Cerebellar cortex (tissue), 1 donor: ENCODE data around the gene MRPS18C.
"Not testable (repeated sequence)": the region's sequence is repeated elsewhere in the genome, so short reads cannot be mapped to it uniquely, and the experiment has no call there.

Experiments used
- DNase-seq: peaks from one replicate; pipeline ENCODE4 v3.0.0-alpha.2; 2015; ENCODE audit warnings: low spot score

Gene MRPS18C

DNA sequence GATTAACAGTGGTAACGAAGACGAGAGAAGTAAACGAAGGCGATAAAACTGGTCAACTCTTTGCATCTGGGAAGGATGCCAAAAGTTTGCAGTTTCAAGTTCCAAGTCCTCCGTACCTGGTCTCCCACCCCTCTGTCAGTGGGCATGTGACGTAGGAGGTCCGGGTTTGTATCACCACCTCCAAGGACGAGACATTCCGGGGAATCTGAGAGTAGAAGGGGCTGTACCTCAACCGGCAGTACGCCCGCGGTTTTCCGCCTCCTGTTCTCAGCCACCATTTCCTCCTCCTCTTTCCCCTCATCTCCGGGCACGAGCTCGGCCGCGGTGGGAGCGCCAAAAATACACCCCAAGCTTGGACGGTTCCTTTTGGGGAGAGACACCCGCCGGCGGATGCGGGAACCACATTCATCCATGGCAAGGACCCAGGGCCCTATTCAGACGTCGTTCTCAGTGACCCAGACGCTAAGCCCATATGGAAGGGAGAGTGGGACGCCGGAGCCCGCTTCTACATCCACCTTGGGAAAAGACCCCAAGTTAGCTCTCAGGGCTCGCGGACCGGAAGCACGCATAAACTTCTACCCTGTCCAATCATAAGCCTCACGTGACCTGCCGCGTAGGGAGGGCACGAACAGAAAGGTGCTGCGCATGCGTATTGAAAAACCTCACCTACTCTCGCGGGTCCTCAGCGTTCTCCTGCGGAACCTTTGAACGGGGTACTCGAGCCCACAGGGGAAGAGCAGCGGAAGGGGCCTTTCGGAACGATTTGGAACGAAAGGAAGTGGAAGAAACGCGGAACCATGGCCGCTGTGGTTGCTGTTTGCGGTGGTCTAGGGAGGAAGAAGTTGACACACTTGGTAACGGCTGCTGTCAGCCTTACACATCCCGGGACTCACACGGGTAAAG is at the start of gene MRPS18C, which contains the start of gene HELQ:
TSS of gene MRPS18C (plus strand) at position 778 of the 903 bp plus-strand sequence. CDS start at position 798, 20 bp downstream.
TSS of gene HELQ (minus strand) at position 543 of the 903 bp plus-strand sequence. CDS start at position 413, 130 bp downstream.
- peak; percentile 99 for DNase-seq

- DNase-seq, result no peak
These were observed 47.0 kb upstream of the MRPS18C start for GRCh38 chr4:83408908-83409307.

GRCh38 chr4:83413676-83414075 is 42.2 kb upstream of the MRPS18C start:
- DNase-seq, result no peak

DNA sequence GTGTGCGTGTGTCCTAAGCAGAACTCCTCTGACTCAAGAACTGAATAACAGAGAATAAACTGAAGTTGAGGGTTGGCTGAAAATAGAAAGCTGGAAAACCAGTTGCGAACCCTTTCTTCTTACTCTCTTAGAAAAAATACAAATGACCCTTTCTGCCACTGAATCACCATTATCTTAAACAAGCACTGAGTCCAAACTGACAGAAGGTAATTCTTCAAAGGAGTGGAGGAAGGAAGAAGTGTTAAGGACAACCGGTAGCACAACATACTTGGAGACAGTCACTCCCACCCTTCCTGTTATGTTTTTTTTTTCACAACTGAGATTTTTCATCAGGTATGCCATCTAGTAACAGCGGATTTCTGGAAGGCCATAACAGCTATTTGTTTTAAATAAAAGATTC is 38.3 kb upstream of the MRPS18C start:
- DNase-seq, result no peak

- no peak for DNase-seq
These were observed 37.6 kb upstream of the MRPS18C start for GRCh38 chr4:83418211-83418610.

DNA sequence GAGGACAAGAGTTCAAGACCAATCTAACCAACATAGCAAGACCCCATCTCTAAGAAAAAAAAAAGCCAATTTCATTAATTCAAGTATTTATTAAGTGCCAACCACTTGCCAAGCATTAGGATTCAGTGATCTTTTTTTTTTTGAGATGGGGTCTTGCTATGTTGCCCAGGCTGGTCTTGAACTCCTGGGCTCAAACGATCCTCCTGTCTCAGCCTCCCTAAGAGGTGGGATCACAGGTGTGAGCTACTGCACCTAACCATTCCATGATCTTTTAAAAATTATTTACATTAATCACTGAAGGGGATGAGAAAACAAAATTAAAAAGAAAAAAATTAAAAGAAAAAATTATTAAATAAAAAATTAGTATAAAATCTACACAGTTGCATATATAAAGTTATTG is 24.7 kb upstream of the MRPS18C start:
- no peak for DNase-seq

DNA sequence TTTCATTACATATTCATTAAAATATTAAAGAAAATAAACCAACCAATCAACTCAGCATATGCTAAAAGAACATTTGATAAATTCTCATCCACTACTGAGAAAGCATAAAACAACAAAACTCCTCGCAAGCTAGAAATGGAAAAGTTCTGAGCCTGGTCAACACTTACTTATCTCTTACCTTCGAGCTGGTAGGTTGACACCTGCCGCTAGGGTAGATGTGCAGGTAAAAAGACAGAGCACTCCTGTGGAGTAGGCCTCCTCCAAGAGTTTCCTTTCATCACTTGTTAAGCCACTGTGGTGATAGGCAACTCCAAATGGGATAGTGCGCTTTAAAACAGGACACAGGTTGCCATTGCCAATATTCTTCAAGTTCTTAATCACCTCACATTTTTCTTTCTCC is 19.2 kb upstream of the MRPS18C start:
- DNase-seq, result no peak

GRCh38 chr4:83438719-83439118 is 17.1 kb upstream of the MRPS18C start:
- DNase-seq, result no peak

- DNase-seq, result no peak
These were observed 15.6 kb upstream of the MRPS18C start for GRCh38 chr4:83440148-83440814.

- no peak for DNase-seq
These were observed 15.0 kb upstream of the MRPS18C start for GRCh38 chr4:83440899-83441298.

- DNase-seq, result no peak
These were observed 6.8 kb upstream of the MRPS18C start for GRCh38 chr4:83449009-83449408.

GRCh38 chr4:83454686-83455085 is 1.2 kb upstream of the MRPS18C start:
- DNase-seq, result peak; percentile 17

DNA sequence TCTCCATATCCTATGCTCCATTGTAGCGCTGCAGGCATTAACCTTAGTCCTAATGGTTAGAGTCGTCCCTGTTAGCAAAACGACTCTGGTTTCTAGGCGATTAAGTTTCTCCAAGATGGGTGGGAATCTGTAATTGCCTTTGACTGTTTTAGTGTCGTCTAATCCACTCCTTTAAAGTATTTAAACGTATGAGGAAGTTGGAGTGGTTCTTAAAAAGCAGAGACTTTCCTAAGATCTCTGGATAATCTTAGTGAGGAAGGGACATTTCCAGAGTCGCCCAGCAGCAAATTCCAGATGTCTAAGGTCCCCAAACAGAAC is 285 bp downstream of the MRPS18C start:
- no peak for DNase-seq

DNA sequence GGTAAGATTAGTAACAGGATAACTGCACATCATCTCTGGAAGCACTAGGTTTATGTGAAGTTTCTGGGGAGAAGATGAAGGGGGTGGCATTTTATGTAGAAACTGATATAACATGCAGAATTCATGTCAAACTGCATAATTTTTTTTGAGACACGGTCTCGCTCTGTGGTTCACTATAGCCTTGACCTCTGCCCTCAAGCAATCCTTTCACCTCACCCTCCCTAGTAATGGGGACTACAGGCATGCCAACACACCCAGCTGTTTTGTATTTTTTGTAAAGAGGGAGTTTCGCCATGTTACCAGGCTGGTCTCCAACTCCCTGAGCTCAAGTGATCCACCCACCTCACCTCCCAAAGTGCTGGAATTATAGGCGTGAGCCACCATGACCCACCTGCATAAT is 17.6 kb downstream of the MRPS18C start:
- DNase-seq, result no peak

DNA sequence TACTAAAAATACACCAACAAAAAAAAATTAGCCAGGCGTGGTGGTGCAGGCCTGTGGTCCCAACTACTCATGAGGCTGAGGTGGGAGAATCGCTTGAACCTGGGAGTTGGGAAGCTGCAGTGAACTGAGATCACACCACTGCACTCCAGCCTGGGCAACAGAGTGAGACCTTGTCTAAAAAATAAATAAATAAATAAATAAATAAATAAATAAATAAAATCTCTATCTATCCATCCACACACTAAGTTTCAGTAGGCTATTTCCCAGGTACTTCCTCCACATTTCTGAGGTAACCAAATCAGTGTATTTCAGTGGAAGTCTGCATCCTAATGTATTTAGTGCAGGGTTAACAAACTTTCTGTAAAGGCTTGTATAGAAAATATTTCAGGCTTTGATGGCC is 18.1 kb downstream of the MRPS18C start:
- DNase-seq, result no peak

- peak; percentile 94 for DNase-seq
These were observed 28.9 kb downstream of the MRPS18C start, which contains the start of gene ABRAXAS1 for GRCh38 chr4:83484500-83485461. Gene ABRAXAS1, minus strand, starts transcription at chr4:83485100. Its CDS starts 28 bp downstream, at chr4:83485072.

DNA sequence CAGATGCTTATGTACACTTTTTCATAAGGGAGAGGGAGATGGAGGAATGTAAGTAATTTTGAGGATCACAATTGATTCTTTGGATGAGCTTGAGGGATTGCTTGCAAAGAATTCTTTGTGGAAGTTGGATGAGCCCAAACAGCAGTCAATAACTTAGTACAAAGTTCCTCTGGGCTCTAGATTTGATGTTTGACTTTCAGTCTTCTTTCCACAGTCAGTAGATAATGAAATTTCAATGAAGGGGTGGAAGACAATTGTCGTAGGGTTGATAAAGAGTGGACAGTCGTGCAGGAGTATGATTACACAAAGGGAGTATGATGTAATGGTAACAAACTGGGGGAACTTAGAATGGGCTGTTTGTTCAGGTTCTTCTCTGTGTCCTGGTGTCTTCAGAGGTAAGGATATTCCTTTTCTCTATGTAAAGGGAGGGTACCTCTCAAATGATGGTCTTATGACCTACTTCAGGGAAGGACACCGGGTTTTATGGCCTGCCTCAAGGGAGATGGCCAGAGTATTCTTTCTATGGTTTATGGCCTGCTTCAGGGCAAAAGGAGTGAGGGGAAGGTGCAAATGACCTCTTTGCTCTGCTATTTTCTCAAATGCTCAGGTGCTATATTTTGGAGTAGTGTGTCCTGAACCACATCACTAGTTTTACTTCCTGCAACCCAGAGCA is 30.7 kb downstream of the MRPS18C start:
- DNase-seq, result no peak

DNA sequence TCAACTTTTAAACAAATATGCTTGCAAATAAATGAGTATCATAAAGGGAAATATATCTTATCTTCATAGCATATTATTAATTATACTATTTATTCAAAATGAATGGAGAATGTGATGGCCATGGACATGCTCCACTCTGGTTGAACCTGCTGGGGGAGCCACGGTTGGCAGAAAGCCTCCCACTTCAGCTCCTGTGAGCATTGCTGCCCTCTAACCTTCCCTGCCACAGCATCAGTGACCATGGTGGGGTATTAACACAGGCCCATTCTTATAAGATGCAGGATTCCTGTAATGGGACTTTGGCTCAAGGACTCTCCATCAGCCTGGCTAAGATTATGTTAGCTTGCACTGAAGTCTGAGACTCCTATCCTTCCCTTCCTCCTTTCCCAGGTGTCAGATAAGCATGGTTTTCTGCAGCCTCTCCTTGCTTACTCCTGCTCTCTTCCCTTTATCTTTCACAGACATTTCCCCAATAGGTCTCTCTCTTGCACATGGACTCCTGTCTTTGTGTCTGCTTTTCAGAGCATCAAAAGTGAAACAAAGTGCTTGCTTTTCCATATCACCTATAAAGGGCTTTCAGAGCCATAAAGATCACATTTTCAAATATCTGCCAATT is 34.0 kb downstream of the MRPS18C start:
- no peak for DNase-seq

DNA sequence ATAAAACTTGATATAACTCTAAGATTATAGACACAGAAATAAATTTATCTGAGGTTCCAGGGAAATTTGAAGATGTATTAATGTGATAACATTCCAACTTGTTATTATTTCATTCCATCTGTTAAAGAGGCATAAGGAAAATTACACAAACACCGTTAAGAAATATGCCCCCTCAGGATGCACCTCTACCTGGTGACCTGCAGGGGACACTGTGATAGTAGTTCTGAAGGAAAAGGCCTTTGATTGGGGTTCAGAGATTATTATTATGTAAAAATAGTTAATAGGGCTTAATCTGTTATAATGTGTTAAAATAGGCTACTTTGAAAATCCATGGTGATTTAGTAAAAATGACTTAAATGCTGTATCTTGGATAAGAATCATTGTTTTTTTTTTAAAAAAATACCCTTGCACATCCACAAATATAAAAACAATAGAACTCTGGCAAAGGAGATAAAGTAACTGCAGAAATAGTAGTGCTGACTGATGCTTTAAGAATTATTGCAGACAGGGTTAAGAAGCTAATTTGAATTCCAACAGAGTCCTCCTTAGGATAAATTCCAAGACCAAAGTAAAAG is 35.1 kb downstream of the MRPS18C start:
- peak; percentile 11 for DNase-seq

DNA sequence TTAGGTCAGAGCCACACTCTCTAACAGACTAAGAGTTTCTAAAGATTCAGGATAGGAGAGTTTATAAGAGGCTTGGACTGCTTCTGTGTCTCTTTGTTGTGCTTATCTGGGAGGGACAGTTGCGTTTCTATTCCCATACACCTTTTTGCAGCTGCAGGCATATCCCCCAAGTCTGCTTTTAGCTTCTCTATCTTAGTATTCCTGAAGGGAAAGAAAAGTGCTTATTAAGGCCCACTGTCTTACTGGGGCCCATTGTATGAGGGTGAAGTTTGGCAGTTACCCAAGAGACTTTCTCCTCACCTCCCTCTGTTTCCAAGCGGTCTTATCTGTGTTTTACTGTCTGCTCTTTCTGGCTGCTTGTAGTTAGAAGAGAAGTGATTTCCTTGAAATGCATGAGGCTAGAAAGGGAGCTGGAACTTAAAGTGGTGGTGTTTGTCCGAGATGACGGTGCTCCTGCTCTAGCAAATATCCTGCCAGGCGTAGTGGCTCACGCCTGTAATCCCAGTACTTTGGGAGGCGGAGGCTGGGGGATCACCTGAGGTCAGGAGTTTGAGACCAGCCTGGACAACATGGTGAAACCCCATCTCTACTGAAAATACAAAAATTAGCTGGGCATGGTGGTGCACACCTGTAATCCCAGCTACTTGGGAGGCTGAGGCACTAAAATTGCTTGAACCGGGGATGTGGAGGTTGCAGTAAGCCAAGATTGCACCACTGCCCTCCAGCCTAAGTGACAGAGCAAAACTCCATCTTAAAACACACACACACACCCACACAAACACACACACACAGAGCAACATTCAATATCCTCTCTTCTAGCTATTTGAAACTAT is 40.4 kb downstream of the MRPS18C start:
- not testable (repeated sequence) for DNase-seq
